ENCODE data around the gene KLHDC9. TPM values are rescaled to one million over a fixed set of nuclear protein-coding genes. Genes with fewer than 3 reads are reported as not detected.
A peak's percentile ranks its signal among the peaks of the same experiment; 100 is the strongest.

KLHDC9 gene
- total RNA-seq, 1 donor = 1.4 TPM

GRCh38 chr1:161074676-161075368, 23.3 kb upstream of the KLHDC9 start:
- Histone ChIP-seq H3K4me2 (ENCODE audit: insufficient read depth, low read length) (no peak overlapping the region), H3K79me2 (ENCODE audit: insufficient read depth, low read length) (no peaks in the 10 kb centered on the region), H3K27ac (ENCODE audit: low read depth, low read length) (no peak overlapping the region), H3K9me3 (ENCODE audit: low read depth, low read length) (no peaks in the 10 kb centered on the region), H3K4me1 (ENCODE audit: insufficient read depth, low read length) (no peaks in the 10 kb centered on the region), H2AFZ (ENCODE audit: low read length) (peak overlapping the region; percentile 51), H4K20me1 (ENCODE audit: insufficient read depth, low read length) (no peaks in the 10 kb centered on the region), H3K4me3 (ENCODE audit: insufficient read depth, low read length) (no peak overlapping the region), H3K36me3 (ENCODE audit: insufficient read depth, low read length) (no peaks in the 10 kb centered on the region), H3K27me3 (ENCODE audit: insufficient read depth, low read length) (no peaks in the 10 kb centered on the region)
- peak; percentile 62 for DNase-seq (ENCODE audit: insufficient read length, low spot score, missing footprints)
- TF ChIP-seq, protein P1, sequence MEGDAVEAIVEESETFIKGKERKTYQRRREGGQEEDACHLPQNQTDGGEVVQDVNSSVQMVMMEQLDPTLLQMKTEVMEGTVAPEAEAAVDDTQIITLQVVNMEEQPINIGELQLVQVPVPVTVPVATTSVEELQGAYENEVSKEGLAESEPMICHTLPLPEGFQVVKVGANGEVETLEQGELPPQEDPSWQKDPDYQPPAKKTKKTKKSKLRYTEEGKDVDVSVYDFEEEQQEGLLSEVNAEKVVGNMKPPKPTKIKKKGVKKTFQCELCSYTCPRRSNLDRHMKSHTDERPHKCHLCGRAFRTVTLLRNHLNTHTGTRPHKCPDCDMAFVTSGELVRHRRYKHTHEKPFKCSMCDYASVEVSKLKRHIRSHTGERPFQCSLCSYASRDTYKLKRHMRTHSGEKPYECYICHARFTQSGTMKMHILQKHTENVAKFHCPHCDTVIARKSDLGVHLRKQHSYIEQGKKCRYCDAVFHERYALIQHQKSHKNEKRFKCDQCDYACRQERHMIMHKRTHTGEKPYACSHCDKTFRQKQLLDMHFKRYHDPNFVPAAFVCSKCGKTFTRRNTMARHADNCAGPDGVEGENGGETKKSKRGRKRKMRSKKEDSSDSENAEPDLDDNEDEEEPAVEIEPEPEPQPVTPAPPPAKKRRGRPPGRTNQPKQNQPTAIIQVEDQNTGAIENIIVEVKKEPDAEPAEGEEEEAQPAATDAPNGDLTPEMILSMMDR (IDR thresholded peaks at IDR 0.05; ENCODE audit: extremely low read depth, low read depth, low read length) = no peak

DNA sequence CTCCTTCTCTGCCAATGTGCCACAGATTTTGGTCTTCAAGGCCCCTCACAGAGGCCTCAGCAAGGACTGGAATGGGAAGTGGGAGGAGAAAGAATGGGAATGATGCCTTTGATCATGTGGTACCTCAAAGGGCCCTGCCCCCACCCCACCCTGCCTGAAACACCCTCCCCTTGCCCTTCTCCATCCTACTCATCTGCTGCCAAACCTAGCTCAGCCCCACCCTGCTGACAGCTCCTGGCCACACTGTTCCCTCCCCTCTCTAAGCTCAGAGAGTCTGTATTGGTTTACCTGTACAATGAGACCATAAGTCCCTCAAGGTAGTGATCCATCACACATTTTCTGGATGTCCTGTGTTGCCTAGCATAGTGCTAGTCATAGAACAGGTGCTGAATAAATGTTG, 21.8 kb upstream of the KLHDC9 start:
- H3K79me2 ChIP-seq (ENCODE audit: insufficient read depth, low read length) = no peaks in the 10 kb centered on the region
- H3K9me3 ChIP-seq (ENCODE audit: low read depth, low read length) = no peaks in the 10 kb centered on the region
- H2AFZ ChIP-seq (ENCODE audit: low read length) = no peak overlapping the region
- no peaks in the 10 kb centered on the region for H3K36me3 ChIP-seq (ENCODE audit: insufficient read depth, low read length)
- H4K20me1 ChIP-seq (ENCODE audit: insufficient read depth, low read length) = no peaks in the 10 kb centered on the region
- no peak overlapping the region for H3K4me3 ChIP-seq (ENCODE audit: insufficient read depth, low read length)
- H3K4me2 ChIP-seq (ENCODE audit: insufficient read depth, low read length) = no peak overlapping the region
- H3K27me3 ChIP-seq (ENCODE audit: insufficient read depth, low read length) = no peaks in the 10 kb centered on the region
- TF ChIP-seq, protein P1 (IDR thresholded peaks at IDR 0.05; ENCODE audit: extremely low read depth, low read depth, low read length) = no peak
- no peak overlapping the region for H3K27ac ChIP-seq (ENCODE audit: low read depth, low read length)
- DNase-seq (ENCODE audit: insufficient read length, low spot score, missing footprints) = no peak
- H3K4me1 ChIP-seq (ENCODE audit: insufficient read depth, low read length) = peaks cover 10% of the 10 kb centered on the region

GRCh38 chr1:161077426-161077825, 20.7 kb upstream of the KLHDC9 start:
- no peak overlapping the region for H3K4me3 ChIP-seq (ENCODE audit: insufficient read depth, low read length)
- H3K27me3 ChIP-seq (ENCODE audit: insufficient read depth, low read length) = no peaks in the 10 kb centered on the region
- no peak for DNase-seq (ENCODE audit: insufficient read length, low spot score, missing footprints)
- H4K20me1 ChIP-seq (ENCODE audit: insufficient read depth, low read length) = no peaks in the 10 kb centered on the region
- TF ChIP-seq, protein P1 (IDR thresholded peaks at IDR 0.05; ENCODE audit: extremely low read depth, low read depth, low read length) = no peak
- H3K79me2 ChIP-seq (ENCODE audit: insufficient read depth, low read length) = no peaks in the 10 kb centered on the region
- H3K36me3 ChIP-seq (ENCODE audit: insufficient read depth, low read length) = no peaks in the 10 kb centered on the region
- no peaks in the 10 kb centered on the region for H3K9me3 ChIP-seq (ENCODE audit: low read depth, low read length)
- no peak overlapping the region for H3K4me2 ChIP-seq (ENCODE audit: insufficient read depth, low read length)
- no peak overlapping the region for H3K27ac ChIP-seq (ENCODE audit: low read depth, low read length)
- H2AFZ ChIP-seq (ENCODE audit: low read length) = no peak overlapping the region
- peaks cover 10% of the 10 kb centered on the region for H3K4me1 ChIP-seq (ENCODE audit: insufficient read depth, low read length)

- Histone ChIP-seq H3K9me3 (ENCODE audit: low read depth, low read length) (no peaks in the 10 kb centered on the region), H3K27ac (ENCODE audit: low read depth, low read length) (no peak overlapping the region), H3K27me3 (ENCODE audit: insufficient read depth, low read length) (no peaks in the 10 kb centered on the region), H3K4me1 (ENCODE audit: insufficient read depth, low read length) (peaks cover 29% of the 10 kb centered on the region), H3K4me3 (ENCODE audit: insufficient read depth, low read length) (no peak overlapping the region), H3K36me3 (ENCODE audit: insufficient read depth, low read length) (no peaks in the 10 kb centered on the region), H2AFZ (ENCODE audit: low read length) (no peak overlapping the region), H3K4me2 (ENCODE audit: insufficient read depth, low read length) (no peak overlapping the region), H4K20me1 (ENCODE audit: insufficient read depth, low read length) (no peaks in the 10 kb centered on the region), H3K79me2 (ENCODE audit: insufficient read depth, low read length) (no peaks in the 10 kb centered on the region)
- DNase-seq (ENCODE audit: insufficient read length, low spot score, missing footprints) = no peak
- TF ChIP-seq, protein P1 (IDR thresholded peaks at IDR 0.05; ENCODE audit: extremely low read depth, low read depth, low read length) = no peak
Measured at GRCh38 chr1:161079436-161080110, 18.6 kb upstream of the KLHDC9 start.

All from osteoblast (primary cell).